Esophagus muscularis mucosa (tissue), 3 donors: ENCODE data around the gene RNU6-9.

Experiments used
- POLR2A ChIP-seq: fragments of 450-650 bp; IDR thresholded peaks from one replicate; pipeline ENCODE4 v1.6.1; 2017; ENCODE audit warnings: antibody characterized with exemption, moderate library complexity, mild to moderate bottlenecking, low read depth
- POLR2AphosphoS5 ChIP-seq, 2 donors: sonication (generic); formaldehyde crosslinking; IDR thresholded peaks; one replicate each; pipeline ENCODE4 v1.6.1; 2017; ENCODE audit warnings: antibody characterized with exemption in 2 of 2
- TF ChIP-seq, protein P1 (sequence below), 3 experiments: fragments of 200-600 bp in 2 of 3; fragments of 450-650 bp in 1 of 3; sonication (generic) in 2 of 3; IDR thresholded peaks; one replicate each; pipeline ENCODE4 v1.5.1; 2017 to 2019; ENCODE audit warnings: antibody characterized with exemption in 3 of 3, mild to moderate bottlenecking in 2 of 3, moderate library complexity in 1 of 3

DNA sequence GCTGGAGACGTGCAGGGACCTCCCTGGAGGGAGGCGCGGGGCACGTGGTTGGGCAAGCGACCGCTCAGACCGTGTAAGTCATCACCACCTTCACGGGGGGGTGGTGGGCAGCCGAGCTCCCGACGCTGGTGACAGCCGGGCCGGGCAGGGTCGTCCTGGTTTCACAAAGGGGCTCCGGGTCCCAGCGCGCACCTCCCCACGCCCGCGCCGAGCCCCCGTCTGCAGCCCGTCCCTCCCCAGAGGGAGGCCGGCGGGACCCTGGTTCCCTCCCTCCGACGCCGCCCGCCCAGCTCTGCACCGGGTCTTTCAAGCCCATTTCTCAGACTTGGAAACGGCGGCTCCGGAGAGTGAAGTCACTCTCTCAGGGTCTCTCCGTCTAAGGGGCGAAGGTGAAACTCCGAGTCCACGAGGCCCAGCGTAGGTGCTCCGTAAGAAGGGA lies 31.8 kb downstream of the RNU6-9 start:
- TF ChIP-seq POLR2A (no peak), POLR2AphosphoS5 (IDR thresholded peaks at IDR 0.05) (peak in 1 of 2 donors; percentile 14)
- TF ChIP-seq, protein P1, sequence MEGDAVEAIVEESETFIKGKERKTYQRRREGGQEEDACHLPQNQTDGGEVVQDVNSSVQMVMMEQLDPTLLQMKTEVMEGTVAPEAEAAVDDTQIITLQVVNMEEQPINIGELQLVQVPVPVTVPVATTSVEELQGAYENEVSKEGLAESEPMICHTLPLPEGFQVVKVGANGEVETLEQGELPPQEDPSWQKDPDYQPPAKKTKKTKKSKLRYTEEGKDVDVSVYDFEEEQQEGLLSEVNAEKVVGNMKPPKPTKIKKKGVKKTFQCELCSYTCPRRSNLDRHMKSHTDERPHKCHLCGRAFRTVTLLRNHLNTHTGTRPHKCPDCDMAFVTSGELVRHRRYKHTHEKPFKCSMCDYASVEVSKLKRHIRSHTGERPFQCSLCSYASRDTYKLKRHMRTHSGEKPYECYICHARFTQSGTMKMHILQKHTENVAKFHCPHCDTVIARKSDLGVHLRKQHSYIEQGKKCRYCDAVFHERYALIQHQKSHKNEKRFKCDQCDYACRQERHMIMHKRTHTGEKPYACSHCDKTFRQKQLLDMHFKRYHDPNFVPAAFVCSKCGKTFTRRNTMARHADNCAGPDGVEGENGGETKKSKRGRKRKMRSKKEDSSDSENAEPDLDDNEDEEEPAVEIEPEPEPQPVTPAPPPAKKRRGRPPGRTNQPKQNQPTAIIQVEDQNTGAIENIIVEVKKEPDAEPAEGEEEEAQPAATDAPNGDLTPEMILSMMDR (IDR thresholded peaks at IDR 0.05): no peak
